COLO668 (cell line): ENCODE measurements around the gene ARHGEF40.
A peak's percentile ranks its signal among the peaks of the same experiment; 100 is the strongest.

Experiments
- DNase-seq: peaks from one replicate; lab custom pipeline; 2025; ENCODE audit not compliant: unreplicated experiment; lab: John Stamatoyannopoulos, UW

Gene ARHGEF40

GRCh38 chr14:21096438-21096837 is 26.3 kb downstream of the ARHGEF40 start:
- DNase-seq: no peak

- DNase-seq: no peak
Measured at GRCh38 chr14:21096978-21097635, 27.0 kb downstream of the ARHGEF40 start.

GRCh38 chr14:21097636-21098075 is 27.6 kb downstream of the ARHGEF40 start:
- peak; percentile 46 for DNase-seq

GRCh38 chr14:21098076-21098891 is 28.2 kb downstream of the ARHGEF40 start, which contains the start of gene ZNF219:
Gene ZNF219 (minus strand): TSS chr14:21098655. CDS start chr14:21093591, 5,064 bp downstream.
- DNase-seq: peak; percentile 68

- DNase-seq: peak; percentile 8
Measured at GRCh38 chr14:21098892-21099595, 28.9 kb downstream of the ARHGEF40 start.

- DNase-seq: no peak
Measured at GRCh38 chr14:21099596-21099985, 29.5 kb downstream of the ARHGEF40 start.

- no peak for DNase-seq
Measured at GRCh38 chr14:21100931-21101330, 30.8 kb downstream of the ARHGEF40 start, which contains the start of gene TMEM253. Gene TMEM253 (plus strand): TSS chr14:21101066. CDS start chr14:21101344, 278 bp downstream.

- no peak for DNase-seq
Measured at GRCh38 chr14:21101802-21102413, 31.8 kb downstream of the ARHGEF40 start.

GRCh38 chr14:21102521-21103410 is 32.7 kb downstream of the ARHGEF40 start:
- peak; percentile 41 for DNase-seq

- no peak for DNase-seq
Measured at GRCh38 chr14:21103411-21103709, 33.3 kb downstream of the ARHGEF40 start.

- DNase-seq: peak; percentile 98
Measured at GRCh38 chr14:21103710-21104447, 33.8 kb downstream of the ARHGEF40 start.

GRCh38 chr14:21104448-21105060 is 34.5 kb downstream of the ARHGEF40 start:
- DNase-seq: peak; percentile 85

- DNase-seq: no peak
Measured at GRCh38 chr14:21105095-21105494, 35.0 kb downstream of the ARHGEF40 start.

- no peak for DNase-seq
Measured at GRCh38 chr14:21106176-21106497, 36.0 kb downstream of the ARHGEF40 start.

- peak; percentile 76 for DNase-seq
Measured at GRCh38 chr14:21106498-21107282, 36.6 kb downstream of the ARHGEF40 start.

GRCh38 chr14:21107283-21107800 is 37.2 kb downstream of the ARHGEF40 start:
- no peak for DNase-seq

- DNase-seq: no peak
Measured at GRCh38 chr14:21108791-21109190, 38.7 kb downstream of the ARHGEF40 start.
